Measurements from ENCODE around the gene STK26.
A peak's percentile ranks its signal among the peaks of the same experiment; 100 is the strongest.

The STK26 gene

GRCh38 chrX:132101206-132101605 is 78.1 kb downstream of the STK26 start:
- no peak for DNase-seq

GRCh38 chrX:132101799-132102198 is 78.7 kb downstream of the STK26 start:
- DNase-seq = no peak

- no peak for DNase-seq
Measured at GRCh38 chrX:132107291-132107690, 84.2 kb downstream of the STK26 start.

- DNase-seq = no peak
Measured at GRCh38 chrX:132114607-132115006, 91.5 kb downstream of the STK26 start.

GRCh38 chrX:132115792-132116191 is 92.7 kb downstream of the STK26 start:
- DNase-seq = peak; percentile 30

GRCh38 chrX:132118358-132118757 is 95.3 kb downstream of the STK26 start:
- no peak for DNase-seq

GRCh38 chrX:132119283-132119682 is 96.2 kb downstream of the STK26 start:
- no peak for DNase-seq

- no peak for DNase-seq
Measured at GRCh38 chrX:132119821-132120515, 96.9 kb downstream of the STK26 start.

- DNase-seq = no peak
Measured at GRCh38 chrX:132120913-132121312, 97.8 kb downstream of the STK26 start.
